ENCODE results near the gene BHLHE40. TPM values are rescaled to one million over a fixed set of nuclear protein-coding genes. Genes with fewer than 3 reads are reported as not detected.

The BHLHE40 gene
- total RNA-seq, 2 experiments from 2014 or later, result 167 to 182 TPM

GRCh38 chr3:4935347-4935746 is 43.9 kb upstream of the BHLHE40 start:
- no peak overlapping the region for H3K4me3 ChIP-seq (ENCODE audit: low read length)
- H3K4me1 Mint-ChIP-seq (ENCODE audit: low read depth), result no peaks in the 10 kb centered on the region
- H3K27me3 Mint-ChIP-seq, result no peaks in the 10 kb centered on the region
- no peaks in the 10 kb centered on the region for H3K9me3 ChIP-seq (ENCODE audit: control insufficient read depth in 1 of 2, insufficient read depth in 1 of 2, low read length in 2 of 2)
- H3K27ac Mint-ChIP-seq, result no peak overlapping the region
- no peaks in the 10 kb centered on the region for H3K4me1 ChIP-seq (ENCODE audit: insufficient read depth, low read length)
- no peaks in the 10 kb centered on the region for H3K9me3 Mint-ChIP-seq
- no peak for ATAC-seq (ENCODE audit: poor library complexity)
- no peak for DNase-seq
- no peak overlapping the region for H3K4me3 Mint-ChIP-seq
- CTCF ChIA-PET, result no interaction called here
- no peaks in the 10 kb centered on the region for H3K36me3 Mint-ChIP-seq (ENCODE audit: low read depth)
- POLR2A ChIA-PET, result no interaction called here
- intact Hi-C loops (cut with DNase I, micrococcal nuclease), result loop anchor here in 1 of 2 experiments (10.0 kb wide), 1 partner anchor 51 kb away; no protein-coding TSS in a partner anchor
- H3K27ac ChIP-seq (ENCODE audit: low read depth in 1 of 2, low read length in 2 of 2), result no peak overlapping the region
- TF ChIP-seq CTCF (IDR thresholded peaks at IDR 0.05), result no peak
- H3K27me3 ChIP-seq (ENCODE audit: control insufficient read depth in 1 of 2, insufficient read depth in 2 of 2, low read length in 2 of 2), result no peaks in the 10 kb centered on the region
- H3K36me3 ChIP-seq (ENCODE audit: insufficient read depth, low read length), result no peaks in the 10 kb centered on the region

- H3K4me1 ChIP-seq (ENCODE audit: insufficient read depth, low read length), result no peaks in the 10 kb centered on the region
- H3K27ac ChIP-seq (ENCODE audit: low read depth in 1 of 2, low read length in 2 of 2), result no peak overlapping the region
- Mint-ChIP-seq H3K27ac (no peak overlapping the region), H3K27me3 (no peaks in the 10 kb centered on the region), H3K9me3 (no peaks in the 10 kb centered on the region), H3K36me3 (ENCODE audit: low read depth) (no peaks in the 10 kb centered on the region), H3K4me3 (no peak overlapping the region), H3K4me1 (ENCODE audit: low read depth) (no peaks in the 10 kb centered on the region)
- H3K27me3 ChIP-seq (ENCODE audit: control insufficient read depth in 1 of 2, insufficient read depth in 2 of 2, low read length in 2 of 2), result no peaks in the 10 kb centered on the region
- H3K4me3 ChIP-seq (ENCODE audit: low read length), result no peak overlapping the region
- intact Hi-C loops (cut with DNase I, micrococcal nuclease), result loop anchor here in 1 of 2 experiments (10.0 kb wide), 1 partner anchor 52 kb away; no protein-coding TSS in a partner anchor
- no peaks in the 10 kb centered on the region for H3K36me3 ChIP-seq (ENCODE audit: insufficient read depth, low read length)
- no peak for DNase-seq
- CTCF ChIA-PET, result no interaction called here
- TF ChIP-seq CTCF (IDR thresholded peaks at IDR 0.05), result no peak
- POLR2A ChIA-PET, result no interaction called here
- H3K9me3 ChIP-seq (ENCODE audit: control insufficient read depth in 1 of 2, insufficient read depth in 1 of 2, low read length in 2 of 2), result no peaks in the 10 kb centered on the region
- ATAC-seq (ENCODE audit: poor library complexity), result no peak
These were observed 42.1 kb upstream of the BHLHE40 start for GRCh38 chr3:4936982-4937614.

GRCh38 chr3:4938281-4938982 is 40.8 kb upstream of the BHLHE40 start:
- no peaks in the 10 kb centered on the region for H3K36me3 Mint-ChIP-seq (ENCODE audit: low read depth)
- Histone ChIP-seq H3K4me1 (ENCODE audit: insufficient read depth, low read length) (no peaks in the 10 kb centered on the region), H3K27ac (ENCODE audit: low read depth in 1 of 2, low read length in 2 of 2) (no peak overlapping the region), H3K36me3 (ENCODE audit: insufficient read depth, low read length) (no peaks in the 10 kb centered on the region), H3K9me3 (ENCODE audit: control insufficient read depth in 1 of 2, insufficient read depth in 1 of 2, low read length in 2 of 2) (no peaks in the 10 kb centered on the region), H3K4me3 (ENCODE audit: low read length) (no peak overlapping the region), H3K27me3 (ENCODE audit: control insufficient read depth in 1 of 2, insufficient read depth in 2 of 2, low read length in 2 of 2) (no peaks in the 10 kb centered on the region)
- H3K27me3 Mint-ChIP-seq, result no peaks in the 10 kb centered on the region
- CTCF ChIA-PET, result interaction anchor here (0.7 kb wide), 1 partner anchor 16 kb away, joined by 3 read pairs; no protein-coding TSS in a partner anchor
- no peaks in the 10 kb centered on the region for H3K9me3 Mint-ChIP-seq
- intact Hi-C loops (cut with DNase I, micrococcal nuclease), result loop anchor here in 1 of 2 experiments (10.0 kb wide), 1 partner anchor 54 kb away; no protein-coding TSS in a partner anchor
- H3K4me3 Mint-ChIP-seq, result no peak overlapping the region
- H3K27ac Mint-ChIP-seq, result no peak overlapping the region
- DNase-seq, result no peak
- ATAC-seq (ENCODE audit: poor library complexity), result no peak
- no peak for TF ChIP-seq CTCF (IDR thresholded peaks at IDR 0.05)
- POLR2A ChIA-PET, result no interaction called here
- no peaks in the 10 kb centered on the region for H3K4me1 Mint-ChIP-seq (ENCODE audit: low read depth)

All from CD4-positive, alpha-beta T cell (primary cell).